Measurements from ENCODE around the gene PCDH7.

PCDH7 gene

DNA sequence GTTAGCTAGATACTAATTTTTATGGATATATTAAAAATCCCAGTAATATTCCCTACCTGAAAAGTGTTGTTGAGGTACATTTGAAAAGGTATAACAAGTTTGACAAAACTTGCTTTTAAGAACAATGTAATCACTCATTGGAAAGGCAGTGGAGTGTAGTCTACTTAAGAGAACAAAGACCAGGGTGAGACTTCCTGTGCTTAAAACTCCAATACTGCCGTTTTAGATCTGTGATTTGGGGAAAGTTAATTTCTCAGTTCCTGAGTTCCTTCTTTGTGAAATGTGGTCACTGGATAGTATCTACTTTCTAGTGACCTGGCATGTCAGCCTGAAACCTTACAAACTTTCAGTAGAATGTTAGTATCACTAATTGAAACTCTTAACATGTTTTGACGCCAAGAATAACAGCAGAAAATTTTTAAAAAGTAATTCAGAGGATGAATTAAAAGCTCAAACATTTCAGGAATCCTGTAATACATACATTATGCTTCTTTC is 56.8 kb downstream of the PCDH7 start:
- no peak for DNase-seq (ENCODE audit: low read depth)
- TF ChIP-seq, protein P1, sequence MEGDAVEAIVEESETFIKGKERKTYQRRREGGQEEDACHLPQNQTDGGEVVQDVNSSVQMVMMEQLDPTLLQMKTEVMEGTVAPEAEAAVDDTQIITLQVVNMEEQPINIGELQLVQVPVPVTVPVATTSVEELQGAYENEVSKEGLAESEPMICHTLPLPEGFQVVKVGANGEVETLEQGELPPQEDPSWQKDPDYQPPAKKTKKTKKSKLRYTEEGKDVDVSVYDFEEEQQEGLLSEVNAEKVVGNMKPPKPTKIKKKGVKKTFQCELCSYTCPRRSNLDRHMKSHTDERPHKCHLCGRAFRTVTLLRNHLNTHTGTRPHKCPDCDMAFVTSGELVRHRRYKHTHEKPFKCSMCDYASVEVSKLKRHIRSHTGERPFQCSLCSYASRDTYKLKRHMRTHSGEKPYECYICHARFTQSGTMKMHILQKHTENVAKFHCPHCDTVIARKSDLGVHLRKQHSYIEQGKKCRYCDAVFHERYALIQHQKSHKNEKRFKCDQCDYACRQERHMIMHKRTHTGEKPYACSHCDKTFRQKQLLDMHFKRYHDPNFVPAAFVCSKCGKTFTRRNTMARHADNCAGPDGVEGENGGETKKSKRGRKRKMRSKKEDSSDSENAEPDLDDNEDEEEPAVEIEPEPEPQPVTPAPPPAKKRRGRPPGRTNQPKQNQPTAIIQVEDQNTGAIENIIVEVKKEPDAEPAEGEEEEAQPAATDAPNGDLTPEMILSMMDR (conservative IDR thresholded peaks at IDR 0.05; ENCODE audit: low read depth, low read length), result no peak
- H3K4me3 ChIP-seq (ENCODE audit: low read depth, low read length), result no peak overlapping the region
